ENCODE measurements around the gene MARCHF3.

Gene MARCHF3

DNA sequence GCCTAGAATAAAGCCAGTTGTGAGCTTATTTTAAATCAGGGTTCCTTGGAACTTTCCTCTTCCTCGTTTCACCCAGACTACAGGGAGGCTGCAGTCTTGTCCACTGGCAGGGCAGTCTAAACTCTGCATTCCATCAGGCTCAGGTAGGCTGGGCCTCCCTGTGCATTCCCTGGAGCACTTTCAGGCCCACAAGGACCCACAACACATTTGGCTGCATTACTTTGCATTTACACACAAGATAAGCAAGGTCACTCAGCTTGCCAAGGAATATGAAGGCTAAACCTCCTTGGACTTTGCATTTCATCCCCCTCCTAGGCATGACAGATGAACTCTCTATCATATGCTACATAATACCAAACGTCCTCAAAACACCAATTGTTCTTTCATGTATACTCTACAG, 104.2 kb downstream of the MARCHF3 start:
- no peak overlapping the region for H3K4me3 ChIP-seq (ENCODE audit: low read depth, low read length)
- TF ChIP-seq, protein P1, sequence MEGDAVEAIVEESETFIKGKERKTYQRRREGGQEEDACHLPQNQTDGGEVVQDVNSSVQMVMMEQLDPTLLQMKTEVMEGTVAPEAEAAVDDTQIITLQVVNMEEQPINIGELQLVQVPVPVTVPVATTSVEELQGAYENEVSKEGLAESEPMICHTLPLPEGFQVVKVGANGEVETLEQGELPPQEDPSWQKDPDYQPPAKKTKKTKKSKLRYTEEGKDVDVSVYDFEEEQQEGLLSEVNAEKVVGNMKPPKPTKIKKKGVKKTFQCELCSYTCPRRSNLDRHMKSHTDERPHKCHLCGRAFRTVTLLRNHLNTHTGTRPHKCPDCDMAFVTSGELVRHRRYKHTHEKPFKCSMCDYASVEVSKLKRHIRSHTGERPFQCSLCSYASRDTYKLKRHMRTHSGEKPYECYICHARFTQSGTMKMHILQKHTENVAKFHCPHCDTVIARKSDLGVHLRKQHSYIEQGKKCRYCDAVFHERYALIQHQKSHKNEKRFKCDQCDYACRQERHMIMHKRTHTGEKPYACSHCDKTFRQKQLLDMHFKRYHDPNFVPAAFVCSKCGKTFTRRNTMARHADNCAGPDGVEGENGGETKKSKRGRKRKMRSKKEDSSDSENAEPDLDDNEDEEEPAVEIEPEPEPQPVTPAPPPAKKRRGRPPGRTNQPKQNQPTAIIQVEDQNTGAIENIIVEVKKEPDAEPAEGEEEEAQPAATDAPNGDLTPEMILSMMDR (IDR thresholded peaks at IDR 0.05; ENCODE audit: insufficient read depth, low read depth, low read length, missing control alignments): no peak

DNA sequence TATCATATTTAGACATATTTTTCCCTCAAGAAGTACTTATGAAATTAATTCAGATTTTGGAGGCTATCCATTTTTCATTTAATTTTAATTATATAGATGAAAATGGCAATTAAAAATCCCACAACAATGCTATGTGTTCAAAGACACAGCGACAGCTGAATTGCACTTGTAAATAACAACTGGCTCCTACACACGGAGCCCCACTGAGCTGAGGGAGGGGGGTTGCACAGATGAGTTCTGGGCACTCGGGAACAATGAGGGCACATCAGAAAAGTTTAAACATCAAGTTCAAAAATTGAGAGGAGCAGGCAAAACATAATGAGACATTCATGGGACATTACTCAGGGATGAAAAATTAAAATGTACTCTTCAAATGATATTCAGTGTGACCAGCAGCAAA, 104.9 kb downstream of the MARCHF3 start:
- H3K4me3 ChIP-seq (ENCODE audit: low read depth, low read length): no peak overlapping the region
- TF ChIP-seq, protein P1 (IDR thresholded peaks at IDR 0.05; ENCODE audit: insufficient read depth, low read depth, low read length, missing control alignments): no peak
- DNase-seq (ENCODE audit: low read depth): no peak

More for the DNA sequence above, 104.2 kb downstream of the MARCHF3 start:
- DNase-seq (ENCODE audit: low read depth): no peak

DNA sequence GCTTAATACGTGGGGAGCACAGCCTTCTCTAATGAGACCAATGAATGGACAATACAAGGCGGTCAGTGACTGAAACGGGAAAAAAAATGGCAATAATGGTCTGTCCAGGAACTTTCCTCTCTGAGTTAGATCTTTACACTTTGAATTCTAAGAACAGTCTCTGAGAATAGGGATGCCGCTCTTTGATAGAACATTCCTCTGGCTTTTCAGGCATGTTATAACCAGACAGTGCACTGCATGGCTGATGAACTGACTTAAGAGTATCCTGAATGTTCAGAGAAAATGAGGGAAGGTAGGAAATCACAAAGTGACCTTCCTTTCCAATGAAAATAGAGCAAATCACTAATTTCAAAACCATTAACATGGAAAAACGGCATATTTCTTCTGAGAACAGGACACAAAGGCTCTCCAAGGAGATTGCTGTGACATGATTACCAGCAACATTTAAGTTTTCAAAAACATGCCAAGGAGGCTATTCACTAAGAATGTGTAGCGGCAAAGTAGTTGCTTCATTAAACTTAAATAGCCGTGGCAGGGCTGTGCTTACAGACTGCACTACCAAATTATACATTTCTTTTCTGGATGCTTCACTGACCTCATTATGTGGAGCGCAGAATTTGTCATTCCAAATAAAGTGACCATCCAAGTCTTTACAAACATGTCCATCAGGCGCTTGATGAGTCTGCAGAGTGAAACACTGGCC, 105.9 kb downstream of the MARCHF3 start:
- TF ChIP-seq, protein P1 (IDR thresholded peaks at IDR 0.05; ENCODE audit: insufficient read depth, low read depth, low read length, missing control alignments): no peak

DNA sequence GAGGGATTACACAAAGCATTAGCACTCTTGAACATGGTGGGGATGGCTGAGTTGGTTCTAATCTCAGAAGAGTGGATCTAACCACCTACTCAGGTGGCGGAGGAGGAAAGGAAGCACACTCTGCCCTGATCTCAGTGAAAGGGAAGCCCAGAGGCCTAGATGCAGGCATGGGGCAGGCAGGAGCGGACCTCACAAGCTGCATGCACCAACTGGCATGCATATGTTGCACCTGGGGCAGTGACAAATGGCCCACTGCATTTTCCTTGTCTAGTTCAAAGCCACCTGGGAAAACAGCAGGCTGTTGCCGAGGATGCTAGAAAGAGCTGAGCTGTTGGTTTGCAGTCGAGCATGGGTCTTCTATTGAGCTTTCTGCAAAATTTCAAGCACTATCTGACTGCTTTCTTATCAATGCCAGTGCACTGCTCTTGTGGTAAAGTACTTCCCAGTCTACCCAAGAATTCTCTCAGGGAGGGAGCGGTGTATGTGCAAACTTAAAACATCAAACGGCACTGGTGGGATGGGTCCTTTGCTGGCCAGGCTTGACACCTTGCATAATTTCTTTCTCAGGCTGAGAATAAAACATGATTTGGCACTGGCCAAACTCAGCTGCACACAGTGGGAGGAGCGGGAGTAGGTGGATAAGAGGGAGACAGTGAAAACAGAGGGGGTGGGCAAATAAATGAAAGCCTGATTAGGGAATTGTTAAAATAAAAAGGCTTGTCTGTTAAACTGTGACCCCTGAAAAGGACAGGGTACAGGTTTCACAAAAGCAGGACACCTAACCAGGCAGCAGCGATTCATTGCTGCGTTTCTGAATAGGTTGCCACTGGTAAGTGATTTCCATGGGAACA, 108.9 kb downstream of the MARCHF3 start:
- H3K4me3 ChIP-seq (ENCODE audit: low read depth, low read length): no peak overlapping the region
- no peak for DNase-seq (ENCODE audit: low read depth)
- TF ChIP-seq, protein P1 (IDR thresholded peaks at IDR 0.05; ENCODE audit: insufficient read depth, low read depth, low read length, missing control alignments): no peak

More for the DNA sequence above, 105.9 kb downstream of the MARCHF3 start:
- H3K4me3 ChIP-seq (ENCODE audit: low read depth, low read length): no peak overlapping the region
- no peak for DNase-seq (ENCODE audit: low read depth)

DNA sequence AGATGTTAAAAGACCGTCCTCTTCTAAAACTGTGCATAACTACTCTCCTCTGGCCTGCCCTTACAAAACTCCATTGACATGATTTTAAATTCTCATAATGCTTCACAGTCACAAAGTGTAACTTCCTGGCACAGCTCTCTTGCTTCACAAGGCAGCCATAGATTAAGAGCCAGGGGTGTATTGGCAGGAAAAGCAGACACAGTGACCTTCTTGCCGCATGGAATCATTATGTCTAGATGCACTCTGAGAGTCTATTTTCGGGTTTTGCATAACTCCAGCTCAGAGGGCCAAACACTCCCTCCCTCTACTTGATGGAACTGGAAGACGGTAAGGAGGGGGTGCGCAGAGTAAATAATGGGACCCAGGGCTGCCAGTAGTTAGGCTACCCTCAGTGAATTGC, 110.1 kb downstream of the MARCHF3 start:
- TF ChIP-seq, protein P1 (IDR thresholded peaks at IDR 0.05; ENCODE audit: insufficient read depth, low read depth, low read length, missing control alignments): no peak
- DNase-seq (ENCODE audit: low read depth): no peak
- no peak overlapping the region for H3K4me3 ChIP-seq (ENCODE audit: low read depth, low read length)

DNA sequence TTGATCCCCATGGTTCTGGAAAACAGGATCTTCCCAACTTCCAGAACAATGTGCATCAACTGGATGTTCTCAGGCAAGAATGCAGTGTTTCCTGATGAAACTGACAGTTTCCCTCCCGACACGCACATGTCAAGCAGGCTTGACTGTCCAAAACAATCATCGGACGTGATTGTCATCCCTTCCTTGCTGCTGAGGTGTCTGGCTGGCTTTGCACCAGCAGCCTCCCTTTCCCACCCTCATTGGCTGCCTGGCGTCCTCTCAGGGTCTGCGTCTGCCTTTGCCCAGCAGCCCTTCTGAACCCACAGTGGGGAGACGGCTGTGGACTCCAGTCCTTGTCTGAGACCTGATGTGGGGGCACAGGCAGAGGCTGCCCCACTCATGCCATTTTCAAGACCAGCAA, 110.8 kb downstream of the MARCHF3 start:
- TF ChIP-seq, protein P1 (IDR thresholded peaks at IDR 0.05; ENCODE audit: insufficient read depth, low read depth, low read length, missing control alignments): no peak
- DNase-seq (ENCODE audit: low read depth): no peak
- H3K4me3 ChIP-seq (ENCODE audit: low read depth, low read length): no peak overlapping the region

Measured in GM12865 (cell line).